A673 (cell line): ENCODE results near the gene DDHD1.

ENCODE experiments used
- EZH2 ChIP-seq: fragments of 200-600 bp; sonication (generic); IDR thresholded peaks from 2 replicates; pipeline ENCODE4 v1.6.1; 2017; ENCODE audit warnings: borderline replicate concordance, low read depth, mild to moderate bottlenecking, mixed read lengths, antibody characterized with exemption, low read length; ENCODE audit not compliant: poor library complexity, severe bottlenecking
- TF ChIP-seq, protein P1 (sequence below): fragments of 300-800, 200-600 bp; sonication (generic); conservative IDR thresholded peaks from 2 replicates; pipeline ENCODE4 v1.5.1; 2017; ENCODE audit warnings: low read depth, mild to moderate bottlenecking, antibody characterized with exemption, low read length, moderate library complexity, mixed read lengths

DNA sequence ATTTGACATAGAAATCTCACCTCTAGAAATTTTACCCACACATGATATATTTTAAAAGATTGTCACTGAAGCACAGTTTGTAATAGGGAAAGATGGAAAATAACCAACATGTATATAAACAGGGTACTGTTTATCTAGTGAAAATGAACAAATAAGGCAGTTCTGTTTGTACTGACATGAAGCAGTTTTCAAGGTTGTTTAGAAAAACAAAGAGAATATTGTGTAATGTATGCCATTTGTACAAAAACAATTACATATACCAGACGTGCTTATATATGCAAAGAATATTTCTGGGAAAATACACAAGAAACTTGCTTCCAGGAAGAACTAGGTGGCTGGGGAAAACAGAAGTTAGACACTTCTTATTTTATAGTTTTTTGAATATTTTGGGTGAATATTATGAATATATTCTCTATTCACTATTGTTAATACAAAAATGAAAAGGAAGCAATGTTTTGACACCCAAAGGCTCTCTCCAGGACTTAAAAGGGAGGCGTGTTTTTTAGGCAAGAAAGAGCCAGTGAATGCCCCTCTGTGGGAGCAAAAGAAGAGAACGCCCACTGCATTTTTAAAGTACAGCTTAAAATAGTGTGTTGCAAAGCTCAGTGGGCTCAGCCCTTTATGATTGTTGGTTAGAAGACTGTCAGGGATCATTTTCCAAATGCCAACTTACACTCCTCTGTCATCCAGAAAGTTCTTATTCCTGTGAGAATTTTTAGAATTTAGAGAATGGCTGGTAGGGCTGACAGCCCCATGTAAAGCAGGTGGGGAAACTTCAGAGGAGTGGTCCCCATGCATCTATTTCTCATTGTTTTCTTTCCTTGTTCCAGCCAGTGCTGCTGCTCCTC is 142.7 kb downstream of the DDHD1 start:
- TF ChIP-seq, protein P1, sequence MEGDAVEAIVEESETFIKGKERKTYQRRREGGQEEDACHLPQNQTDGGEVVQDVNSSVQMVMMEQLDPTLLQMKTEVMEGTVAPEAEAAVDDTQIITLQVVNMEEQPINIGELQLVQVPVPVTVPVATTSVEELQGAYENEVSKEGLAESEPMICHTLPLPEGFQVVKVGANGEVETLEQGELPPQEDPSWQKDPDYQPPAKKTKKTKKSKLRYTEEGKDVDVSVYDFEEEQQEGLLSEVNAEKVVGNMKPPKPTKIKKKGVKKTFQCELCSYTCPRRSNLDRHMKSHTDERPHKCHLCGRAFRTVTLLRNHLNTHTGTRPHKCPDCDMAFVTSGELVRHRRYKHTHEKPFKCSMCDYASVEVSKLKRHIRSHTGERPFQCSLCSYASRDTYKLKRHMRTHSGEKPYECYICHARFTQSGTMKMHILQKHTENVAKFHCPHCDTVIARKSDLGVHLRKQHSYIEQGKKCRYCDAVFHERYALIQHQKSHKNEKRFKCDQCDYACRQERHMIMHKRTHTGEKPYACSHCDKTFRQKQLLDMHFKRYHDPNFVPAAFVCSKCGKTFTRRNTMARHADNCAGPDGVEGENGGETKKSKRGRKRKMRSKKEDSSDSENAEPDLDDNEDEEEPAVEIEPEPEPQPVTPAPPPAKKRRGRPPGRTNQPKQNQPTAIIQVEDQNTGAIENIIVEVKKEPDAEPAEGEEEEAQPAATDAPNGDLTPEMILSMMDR, result no peak
- TF ChIP-seq EZH2, result no peak
